HepG2 (cell line): ENCODE data around the gene APOC3. TPM values are rescaled to one million over a fixed set of nuclear protein-coding genes. Genes with fewer than 3 reads are reported as not detected.

Experiments
- ATAD3A ChIP-seq: sonication (generic); formaldehyde crosslinking; IDR thresholded peaks from 2 replicates; pipeline ENCODE4 v1.4.0; 2020; ENCODE audit warnings: missing genetic modification reagents
- ATF5 ChIP-seq: sonication (generic); formaldehyde crosslinking; IDR thresholded peaks from 2 replicates; pipeline ENCODE4 v1.4.0; 2020; ENCODE audit warnings: mild to moderate bottlenecking, low read depth, missing genetic modification reagents
- ATF6 ChIP-seq: sonication (generic); formaldehyde crosslinking; conservative IDR thresholded peaks from 2 replicates; pipeline ENCODE4 v1.4.0; 2020; ENCODE audit warnings: missing genetic modification reagents
- CHD2 ChIP-seq: IDR thresholded peaks from 2 replicates; pipeline ENCODE4 v1.6.1; 2011; ENCODE audit warnings: low read depth, low read length, improper control_type of control experiment
- DNMT3B ChIP-seq: conservative IDR thresholded peaks from 2 replicates; pipeline ENCODE4 v1.6.1; 2016; ENCODE audit warnings: missing biosample characterization, control low read depth
- GATAD2A ChIP-seq: IDR thresholded peaks from 2 replicates; pipeline ENCODE4 v1.6.1; 2016
- IRF9 ChIP-seq: sonication (generic); formaldehyde crosslinking; IDR thresholded peaks from 2 replicates; pipeline ENCODE4 v1.8.0; 2022; ENCODE audit warnings: missing genetic modification reagents, mild to moderate bottlenecking, borderline replicate concordance
- KAT8 ChIP-seq: IDR thresholded peaks from 2 replicates; pipeline ENCODE4 v1.6.1; 2016; ENCODE audit warnings: missing genetic modification reagents, missing compliant biosample characterization
- LCORL ChIP-seq, 2 experiments: fragments of 450-650 bp in 1 of 2; sonication (generic) in 1 of 2; formaldehyde crosslinking in 1 of 2; IDR thresholded peaks; 2 replicates each; pipeline versions ENCODE4 v1.5.0 to v1.6.1; 2017 to 2020; ENCODE audit warnings: antibody characterized with exemption in 1 of 2, missing genetic modification reagents in 1 of 2
- MTF2 ChIP-seq: sonication (generic); formaldehyde crosslinking; IDR thresholded peaks from 2 replicates; pipeline ENCODE4 v1.5.0; 2020; ENCODE audit warnings: missing genetic modification reagents, borderline replicate concordance
- NBN ChIP-seq: fragments of 450-650 bp; conservative IDR thresholded peaks from 2 replicates; pipeline ENCODE4 v1.6.1; 2017
- NFIB ChIP-seq: sonication (generic); formaldehyde crosslinking; IDR thresholded peaks from 2 replicates; pipeline ENCODE4 v1.9.0; 2021; ENCODE audit warnings: missing genetic modification reagents, mild to moderate bottlenecking, borderline replicate concordance
- REXO4 ChIP-seq: sonication (generic); formaldehyde crosslinking; IDR thresholded peaks from 2 replicates; pipeline ENCODE4 v1.8.0; 2022; ENCODE audit warnings: missing genetic modification reagents, mild to moderate bottlenecking, borderline replicate concordance
- RFX5 ChIP-seq: IDR thresholded peaks from 2 replicates; pipeline ENCODE4 v1.6.1; 2011; ENCODE audit warnings: low read depth, low read length, improper control_type of control experiment
- YEATS2 ChIP-seq: sonication (generic); formaldehyde crosslinking; IDR thresholded peaks from 2 replicates; pipeline ENCODE4 v1.4.0; 2020; ENCODE audit warnings: missing genetic modification reagents, borderline replicate concordance
- ZBTB34 ChIP-seq: sonication (generic); formaldehyde crosslinking; IDR thresholded peaks from 2 replicates; pipeline ENCODE4 v1.8.0; 2022; ENCODE audit warnings: mild to moderate bottlenecking, missing genetic modification reagents
- ZFY ChIP-seq: sonication (generic); formaldehyde crosslinking; IDR thresholded peaks from 2 replicates; pipeline ENCODE4 v1.4.0; 2020; ENCODE audit warnings: missing genetic modification reagents
- ZNF20 ChIP-seq: sonication (generic); formaldehyde crosslinking; IDR thresholded peaks from 2 replicates; pipeline ENCODE4 v1.4.0; 2020; ENCODE audit warnings: mild to moderate bottlenecking, moderate library complexity, missing genetic modification reagents
- ZNF253 ChIP-seq: sonication (generic); formaldehyde crosslinking; IDR thresholded peaks from 2 replicates; pipeline ENCODE4 v1.8.0; 2022; ENCODE audit warnings: mild to moderate bottlenecking, missing genetic modification reagents, borderline replicate concordance
- ZNF3 ChIP-seq: IDR thresholded peaks from 2 replicates; pipeline ENCODE4 v1.7.0; 2017; ENCODE audit warnings: inconsistent platforms
- ZNF33A ChIP-seq: sonication (generic); formaldehyde crosslinking; IDR thresholded peaks from 2 replicates; pipeline ENCODE4 v1.5.1; 2020; ENCODE audit warnings: missing genetic modification reagents, mild to moderate bottlenecking, moderate library complexity, borderline replicate concordance
- ZNF691 ChIP-seq: sonication (generic); formaldehyde crosslinking; IDR thresholded peaks from 2 replicates; pipeline ENCODE4 v1.4.0; 2020; ENCODE audit warnings: missing genetic modification reagents, low read depth, mild to moderate bottlenecking, borderline replicate concordance
- ZNF777 ChIP-seq: sonication (generic); formaldehyde crosslinking; IDR thresholded peaks from 2 replicates; pipeline ENCODE4 v1.4.0; 2020; ENCODE audit warnings: missing genetic modification reagents
- ZNF841 ChIP-seq: sonication (generic); formaldehyde crosslinking; IDR thresholded peaks from 2 replicates; pipeline ENCODE4 v1.8.1; 2023; ENCODE audit warnings: missing genetic modification reagents, borderline replicate concordance
- polyA plus RNA-seq, 8 experiments: library from polyadenylated mRNA; depleted of rRNA in 3 of 8; stranded (reverse) in 7 of 8; unstranded in 1 of 8; fragments of >200 nt; fragmentation: Illumina TruSeq in 4 of 8; extraction: Trizol in 4 of 8; gene quantifications; 2 replicates each; pipeline versions ENCODE4 v1.2.1 to v1.2.3, GENCODE V29; 2011 to 2016; ENCODE audit warnings: low read depth in 4 of 8, missing spikeins in 1 of 8, mixed read lengths in 1 of 8; ENCODE audit not compliant: insufficient read depth in 1 of 8
- total RNA-seq, 5 experiments: library from RNA; depleted of rRNA; stranded (reverse); fragments of >200 nt; fragmentation: Illumina TruSeq; extraction: Trizol; gene quantifications; 2 replicates each; pipeline ENCODE4 v1.2.3, GENCODE V29; 2016; ENCODE audit warnings: low read depth in 1 of 5

APOC3 gene
- total and polyA plus RNA-seq, 2 of the 13 experiments (the other 11 are each of a cell fraction or from before 2014, with no cell fraction given): 314 to 687 TPM

GRCh38 chr11:116832350-116833290 lies 2.9 kb downstream of the APOC3 start (continued):
- TF ChIP-seq ZNF691 (CRISPR knock-in tag) (peak; percentile 90; the same call in 1 of the 2 replicates), LCORL (IDR thresholded peaks at IDR 0.05) (no peak), LCORL (CRISPR knock-in tag; IDR thresholded peaks at IDR 0.05) (peak; percentile 92), ZFY (peak; percentile 64; the same call in 1 of the 2 replicates), ZNF777 (CRISPR knock-in tag) (no peak; the same call in none of the 2 replicates), GATAD2A (CRISPR knock-in tag) (peak; percentile 99), ZNF3 (CRISPR knock-in tag) (no peak), NBN (no peak), KAT8 (CRISPR knock-in tag) (peak; percentile 86), ZNF253 (CRISPR knock-in tag) (0 out of 2 replicates have a peak, but pooled peaks have one; percentile 48), ZNF841 (CRISPR knock-in tag) (no peak), ATF5 (CRISPR knock-in tag) (0 out of 2 replicates have a peak, but pooled peaks have one; percentile 37), ZBTB34 (0 out of 2 replicates have a peak, but pooled peaks have one; percentile 15), REXO4 (CRISPR knock-in tag) (peak; percentile 18; the same call in 1 of the 2 replicates), YEATS2 (peak; percentile 78; the same call in 1 of the 2 replicates), IRF9 (peak; percentile 82), DNMT3B (CRISPR knock-in tag) (peak; percentile 87; the same call in 1 of the 2 replicates), MTF2 (CRISPR knock-in tag) (no peak), CHD2 (no peak), ATAD3A (no peak), ATF6 (no peak), NFIB (no peak), ZNF20 (CRISPR knock-in tag) (no peak), RFX5 (no peak), ZNF33A (CRISPR knock-in tag) (peak; percentile 63; the same call in 1 of the 2 replicates)
